Gastrocnemius medialis (tissue), 4 donors: Measurements from ENCODE around the gene DMD. TPM values are rescaled to one million over a fixed set of nuclear protein-coding genes. Genes with fewer than 3 reads are reported as not detected.

Experiments
- ATAC-seq, 2 donors: fragments of 150-250 bp; one replicate each; pipeline ENCODE4 v1.9.1; 2016
- DNase-seq, 2 donors: peaks; one replicate each; pipeline ENCODE4 v3.0.0-alpha.2; 2019
- H3K27ac ChIP-seq, 4 donors: fragments of 200-600 bp; sonication (generic); 1 replicate in 1 of 4; 2 replicates in 3 of 4; pipeline ENCODE4 v1.5.1; 2016 to 2018; ENCODE audit warnings: mild to moderate bottlenecking in 2 of 4, moderate library complexity in 1 of 4
- H3K27me3 ChIP-seq, 3 donors: fragments of 200-600 bp; sonication (generic) in 2 of 3; 1 replicate in 1 of 3; 2 replicates in 2 of 3; pipeline versions ENCODE4 v1.5.1 to v1.6.0; 2016 to 2019; ENCODE audit warnings: mild to moderate bottlenecking in 1 of 3, moderate library complexity in 1 of 3
- H3K36me3 ChIP-seq, 2 donors: fragments of 200-600 bp; sonication (generic) in 1 of 2; one replicate each; pipeline ENCODE4 v1.5.1; 2017 to 2018
- H3K4me1 ChIP-seq, 2 donors: fragments of 200-600 bp; sonication (generic) in 1 of 2; one replicate each; pipeline ENCODE4 v1.5.1; 2016 to 2017; ENCODE audit warnings: mild to moderate bottlenecking in 2 of 2
- H3K4me3 ChIP-seq, 4 donors: fragments of 200-600 bp; sonication (generic) in 3 of 4; 1 replicate in 1 of 4; 2 replicates in 3 of 4; pipeline ENCODE4 v1.5.1; 2016 to 2019; ENCODE audit warnings: mild to moderate bottlenecking in 2 of 4
- H3K9me3 ChIP-seq, 3 donors: fragments of 200-600 bp; sonication (generic) in 2 of 3; 1 replicate in 1 of 3; 2 replicates in 2 of 3; pipeline ENCODE4 v1.5.1; 2016 to 2019
- CTCF ChIP-seq, 5 experiments: fragments of 450-650 bp in 3 of 5; fragments of 200-600 bp in 2 of 5; sonication (generic) in 2 of 5; IDR thresholded peaks in 4 of 5; conservative IDR thresholded peaks in 1 of 5; 1 replicate in 4 of 5; 2 replicates in 1 of 5; pipeline ENCODE4 v1.5.1; 2016 to 2019; ENCODE audit warnings: antibody characterized with exemption in 5 of 5, mild to moderate bottlenecking in 3 of 5, moderate library complexity in 3 of 5
- POLR2A ChIP-seq, 2 donors: fragments of 450-650 bp; IDR thresholded peaks; one replicate each; pipeline ENCODE4 v1.6.1; 2017; ENCODE audit warnings: antibody characterized with exemption in 2 of 2, mild to moderate bottlenecking in 2 of 2, moderate library complexity in 2 of 2
- in situ Hi-C, 4 donors: fragments of 200-750 bp; cut with MboI; loops; one replicate each; pipeline versions ENCODE4 v1.15.0 to v1.8.0; 2017; ENCODE audit warnings: low sequenced_read_pairs in 4 of 4
- intact Hi-C: fragments of 100-400 bp; cut with DNase I; formaldehyde crosslinking; loops from one replicate; pipeline ENCODE4 v1.15.1; 2023; ENCODE audit warnings: low total_unique reads
- total RNA-seq, 4 donors: library from RNA; depleted of rRNA; stranded (reverse); fragments of >200 nt; gene quantifications; one replicate each; pipeline versions ENCODE4 v1.1.0 to v1.2.3, GENCODE V29; 2016

Gene DMD
- total RNA-seq, 4 donors from 2014 or later = 53.5 to 201 (median 98.9) TPM

- no peak for ATAC-seq
- DNase-seq = no peak
- Histone ChIP-seq H3K36me3 (no peaks in the 10 kb centered on the region), H3K4me3 (no peak overlapping the region), H3K9me3 (no peaks in the 10 kb centered on the region), H3K27ac (no peak overlapping the region), H3K4me1 (no peaks in the 10 kb centered on the region), H3K27me3 (no peaks in the 10 kb centered on the region)
- intact Hi-C loops = no loop called here
- in situ Hi-C loops = no loop called here
- TF ChIP-seq POLR2A (IDR thresholded peaks at IDR 0.05) = no peak
- TF ChIP-seq CTCF (IDR thresholded peaks at IDR 0.05 in 4 of 5, conservative IDR thresholded peaks at IDR 0.05 in 1 of 5) = no peak
These were observed 1941.4 kb downstream of the DMD start for GRCh38 chrX:31269914-31270313.

- Histone ChIP-seq H3K4me3 (no peak overlapping the region), H3K27ac (no peak overlapping the region), H3K36me3 (no peaks in the 10 kb centered on the region), H3K27me3 (no peaks in the 10 kb centered on the region), H3K4me1 (no peaks in the 10 kb centered on the region), H3K9me3 (no peaks in the 10 kb centered on the region)
- DNase-seq (no peak), ATAC-seq (no peak)
- intact Hi-C loops (no loop called here), in situ Hi-C loops (no loop called here)
- TF ChIP-seq POLR2A (IDR thresholded peaks at IDR 0.05) = no peak
- TF ChIP-seq CTCF (IDR thresholded peaks at IDR 0.05 in 4 of 5, conservative IDR thresholded peaks at IDR 0.05 in 1 of 5) = no peak
These were observed 1943.0 kb downstream of the DMD start for GRCh38 chrX:31268359-31268758.

- Histone ChIP-seq H3K4me3 (peak overlapping the region; percentile 42 to 55 (median 52)), H3K9me3 (no peaks in the 10 kb centered on the region), H3K27me3 (no peaks in the 10 kb centered on the region), H3K4me1 (no peaks in the 10 kb centered on the region), H3K36me3 (no peaks in the 10 kb centered on the region), H3K27ac (peak overlapping the region; percentile 40 to 69 (median 54))
- peak in 1 of 2 donors; percentile 16 for DNase-seq
- in situ Hi-C loops (no loop called here), intact Hi-C loops (no loop called here)
- no peak for TF ChIP-seq CTCF (IDR thresholded peaks at IDR 0.05 in 4 of 5, conservative IDR thresholded peaks at IDR 0.05 in 1 of 5)
- TF ChIP-seq POLR2A (IDR thresholded peaks at IDR 0.05) = peak in 1 of 2 donors; percentile 9
- peak; percentile 39 to 64 for ATAC-seq
These were observed 1944.9 kb downstream of the DMD start for GRCh38 chrX:31266203-31267076.

- no peaks in the 10 kb centered on the region for H3K27me3 ChIP-seq
- intact Hi-C loops (no loop called here), in situ Hi-C loops (no loop called here)
- no peak overlapping the region for H3K27ac ChIP-seq
- no peak for TF ChIP-seq POLR2A (IDR thresholded peaks at IDR 0.05)
- TF ChIP-seq CTCF (IDR thresholded peaks at IDR 0.05 in 4 of 5, conservative IDR thresholded peaks at IDR 0.05 in 1 of 5) = no peak
- H3K36me3 ChIP-seq = no peaks in the 10 kb centered on the region
- peak overlapping the region in 1 of 4 donors; percentile 14 for H3K4me3 ChIP-seq
- DNase-seq = no peak
- no peak for ATAC-seq
- H3K9me3 ChIP-seq = no peaks in the 10 kb centered on the region
- H3K4me1 ChIP-seq = no peaks in the 10 kb centered on the region
These were observed 1946.0 kb downstream of the DMD start for GRCh38 chrX:31265383-31265782.
